NCI-H748 (cell line): ENCODE data around the gene A3GALT2.

Source experiments
- DNase-seq: peaks from one replicate; lab custom pipeline; 2025; ENCODE audit not compliant: unreplicated experiment; lab: John Stamatoyannopoulos, UW

A3GALT2 gene

GRCh38 chr1:33257207-33257771 lies 63.6 kb downstream of the A3GALT2 start:
- DNase-seq: no peak
